Smooth muscle cell (in vitro differentiated cells): ENCODE data around the gene MED4. TPM values are rescaled to one million over a fixed set of nuclear protein-coding genes. Genes with fewer than 3 reads are reported as not detected.
"Not testable (repeated sequence)": the region's sequence is repeated elsewhere in the genome, so short reads cannot be mapped to it uniquely, and the experiment has no call there.

ENCODE experiments used
- DNase-seq: peaks from one replicate; lab custom pipeline; 2025; ENCODE audit not compliant: unreplicated experiment; lab: John Stamatoyannopoulos, UW
- H2AFZ ChIP-seq: fragments of 200-600 bp; sonication (generic); 2 replicates; pipeline ENCODE4 v1.6.0; 2016; ENCODE audit warnings: antibody characterized with exemption, low read depth, mild to moderate bottlenecking
- H3F3A ChIP-seq: fragments of 200-600 bp; sonication (generic); 2 replicates; pipeline ENCODE4 v1.6.0; 2017; ENCODE audit warnings: antibody characterized with exemption, low read depth
- H3K27ac ChIP-seq: fragments of 200-600 bp; sonication (generic); 2 replicates; pipeline ENCODE4 v1.5.1; 2016; ENCODE audit warnings: low read depth, mild to moderate bottlenecking
- H3K27me3 ChIP-seq: fragments of 200-600 bp; sonication (generic); 2 replicates; pipeline ENCODE4 v1.6.1; 2016; ENCODE audit warnings: low read depth, mild to moderate bottlenecking
- H3K36me3 ChIP-seq: fragments of 200-600 bp; sonication (generic); 2 replicates; pipeline ENCODE4 v1.5.1; 2016; ENCODE audit warnings: low read depth
- H3K4me1 ChIP-seq: fragments of 200-600 bp; sonication (generic); 2 replicates; pipeline ENCODE4 v1.5.1; 2016; ENCODE audit warnings: low read depth
- H3K4me2 ChIP-seq: fragments of 200-600 bp; sonication (generic); 2 replicates; pipeline ENCODE4 v1.6.0; 2016; ENCODE audit warnings: mild to moderate bottlenecking
- H3K4me3 ChIP-seq: fragments of 200-600 bp; sonication (generic); 2 replicates; pipeline ENCODE4 v1.5.1; 2016; ENCODE audit warnings: mild to moderate bottlenecking
- H3K79me2 ChIP-seq: fragments of 200-600 bp; sonication (generic); 2 replicates; pipeline ENCODE4 v1.6.0; 2016; ENCODE audit warnings: low read depth, mild to moderate bottlenecking
- H3K9ac ChIP-seq: fragments of 200-600 bp; sonication (generic); 2 replicates; pipeline ENCODE4 v1.6.0; 2016; ENCODE audit warnings: low read depth
- H3K9me3 ChIP-seq: fragments of 200-600 bp; sonication (generic); replicated peaks from 2 replicates; pipeline ENCODE4 v1.5.1; 2016; ENCODE audit warnings: low read depth
- H4K20me1 ChIP-seq: fragments of 200-600 bp; sonication (generic); 2 replicates; pipeline ENCODE4 v1.6.0; 2016; ENCODE audit warnings: low read depth
- CTCF ChIP-seq: fragments of 200-600 bp; sonication (generic); IDR thresholded peaks from 2 replicates; pipeline ENCODE4 v1.5.1; 2017; ENCODE audit warnings: borderline replicate concordance, mild to moderate bottlenecking, antibody characterized with exemption; ENCODE audit not compliant: insufficient read depth, poor library complexity, severe bottlenecking
- WGBS: methylation state at CpG from one replicate; pipeline ENCODE4 v1.1.7; 2016; ENCODE audit warnings: low lambda C conversion rate; 5-methylcytosine and 5-hydroxymethylcytosine counted together
- polyA plus RNA-seq: library from polyadenylated mRNA; unstranded; fragments of >200 nt; fragmentation: Nextera tagmentation; extraction: Ambion mirVana; gene quantifications from 2 replicates; pipeline ENCODE4 v1.2.1, GENCODE V29; 2016
- total RNA-seq: library from RNA; depleted of rRNA; stranded (reverse); fragments of >200 nt; gene quantifications from 2 replicates; pipeline ENCODE4 v1.2.3, GENCODE V29; 2014

MED4 gene
- total and polyA plus RNA-seq, 2 experiments from 2014 or later = 47.7 to 59.9 TPM

GRCh38 chr13:48068952-48069351, 26.0 kb downstream of the MED4 start:
- Histone ChIP-seq H3K4me2 (no peak overlapping the region), H3K9me3 (peaks cover 25% of the 10 kb centered on the region), H3K4me3 (no peak overlapping the region), H3F3A (no peaks in the 10 kb centered on the region), H3K27me3 (no peaks in the 10 kb centered on the region), H3K27ac (no peak overlapping the region), H3K79me2 (no peaks in the 10 kb centered on the region), H4K20me1 (no peaks in the 10 kb centered on the region), H3K36me3 (peaks cover 82% of the 10 kb centered on the region), H3K9ac (no peak overlapping the region), H2AFZ (no peak overlapping the region), H3K4me1 (no peaks in the 10 kb centered on the region)
- DNase-seq = no peak
- TF ChIP-seq CTCF = no peak
- WGBS = 96% methylated on average over 2 of the region's 2 CpGs

- H2AFZ ChIP-seq = no peak overlapping the region
- peaks cover 73% of the 10 kb centered on the region for H3K36me3 ChIP-seq
- peaks cover 25% of the 10 kb centered on the region for H3K9me3 ChIP-seq
- H3K27me3 ChIP-seq = no peaks in the 10 kb centered on the region
- no peak overlapping the region for H3K4me3 ChIP-seq
- H4K20me1 ChIP-seq = no peaks in the 10 kb centered on the region
- H3K9ac ChIP-seq = no peak overlapping the region
- no peak for TF ChIP-seq CTCF
- H3F3A ChIP-seq = no peaks in the 10 kb centered on the region
- H3K27ac ChIP-seq = no peak overlapping the region
- H3K4me1 ChIP-seq = no peaks in the 10 kb centered on the region
- DNase-seq = no peak
- no peaks in the 10 kb centered on the region for H3K79me2 ChIP-seq
- H3K4me2 ChIP-seq = no peak overlapping the region
These were observed 26.9 kb downstream of the MED4 start for GRCh38 chr13:48068036-48068435.

GRCh38 chr13:48066310-48066989, 28.5 kb downstream of the MED4 start:
- peaks cover 57% of the 10 kb centered on the region for H3K36me3 ChIP-seq
- no peak overlapping the region for H3K4me2 ChIP-seq
- no peaks in the 10 kb centered on the region for H4K20me1 ChIP-seq
- DNase-seq = no peak
- H3F3A ChIP-seq = no peaks in the 10 kb centered on the region
- H3K9ac ChIP-seq = no peak overlapping the region
- H3K4me1 ChIP-seq = no peaks in the 10 kb centered on the region
- no peak overlapping the region for H2AFZ ChIP-seq
- H3K79me2 ChIP-seq = no peaks in the 10 kb centered on the region
- TF ChIP-seq CTCF = no peak
- H3K27me3 ChIP-seq = no peaks in the 10 kb centered on the region
- H3K4me3 ChIP-seq = no peak overlapping the region
- WGBS = 97% methylated on average over 3 of the region's 3 CpGs
- H3K9me3 ChIP-seq = peaks cover 25% of the 10 kb centered on the region
- H3K27ac ChIP-seq = no peak overlapping the region

GRCh38 chr13:48059951-48060350, 35.0 kb downstream of the MED4 start:
- H4K20me1 ChIP-seq, H3F3A ChIP-seq, H3K4me2 ChIP-seq, H3K36me3 ChIP-seq, H3K4me1 ChIP-seq, H3K4me3 ChIP-seq, H2AFZ ChIP-seq, H3K27me3 ChIP-seq, H3K9me3 ChIP-seq, DNase-seq, H3K79me2 ChIP-seq, H3K9ac ChIP-seq, H3K27ac ChIP-seq: not testable (repeated sequence)
- 67% methylated on average over 5 of the region's 5 CpGs for WGBS

- H3K79me2 ChIP-seq, H3K27ac ChIP-seq, H3F3A ChIP-seq, H3K27me3 ChIP-seq, H3K4me3 ChIP-seq, H2AFZ ChIP-seq, DNase-seq, H3K9ac ChIP-seq, H3K4me2 ChIP-seq, H3K4me1 ChIP-seq, H4K20me1 ChIP-seq, H3K9me3 ChIP-seq, H3K36me3 ChIP-seq: not testable (repeated sequence)
- 93% methylated on average over 6 of the region's 6 CpGs for WGBS
These were observed 36.4 kb downstream of the MED4 start for GRCh38 chr13:48058536-48058935.
